Measurements from ENCODE around the gene NTMT2. TPM values are rescaled to one million over a fixed set of nuclear protein-coding genes. Genes with fewer than 3 reads are reported as not detected.
"Not testable (repeated sequence)": the region's sequence is repeated elsewhere in the genome, so short reads cannot be mapped to it uniquely, and the experiment has no call there.

NTMT2 gene
- total RNA-seq (ENCODE audit: unreplicated experiment) = not detected
- long read RNA-seq = 0 reads

- no peak within 1 kb of the TSS for H3K27ac Mint-ChIP-seq (ENCODE audit: unreplicated experiment)
- H3K4me3 Mint-ChIP-seq (ENCODE audit: unreplicated experiment) = no peak within 1 kb of the TSS
- DNase-seq (ENCODE audit: low spot score) = no peak
- H3K4me1 Mint-ChIP-seq (ENCODE audit: unreplicated experiment) = peaks cover 3% of the 10 kb centered on the region
- TF ChIP-seq, protein P1, sequence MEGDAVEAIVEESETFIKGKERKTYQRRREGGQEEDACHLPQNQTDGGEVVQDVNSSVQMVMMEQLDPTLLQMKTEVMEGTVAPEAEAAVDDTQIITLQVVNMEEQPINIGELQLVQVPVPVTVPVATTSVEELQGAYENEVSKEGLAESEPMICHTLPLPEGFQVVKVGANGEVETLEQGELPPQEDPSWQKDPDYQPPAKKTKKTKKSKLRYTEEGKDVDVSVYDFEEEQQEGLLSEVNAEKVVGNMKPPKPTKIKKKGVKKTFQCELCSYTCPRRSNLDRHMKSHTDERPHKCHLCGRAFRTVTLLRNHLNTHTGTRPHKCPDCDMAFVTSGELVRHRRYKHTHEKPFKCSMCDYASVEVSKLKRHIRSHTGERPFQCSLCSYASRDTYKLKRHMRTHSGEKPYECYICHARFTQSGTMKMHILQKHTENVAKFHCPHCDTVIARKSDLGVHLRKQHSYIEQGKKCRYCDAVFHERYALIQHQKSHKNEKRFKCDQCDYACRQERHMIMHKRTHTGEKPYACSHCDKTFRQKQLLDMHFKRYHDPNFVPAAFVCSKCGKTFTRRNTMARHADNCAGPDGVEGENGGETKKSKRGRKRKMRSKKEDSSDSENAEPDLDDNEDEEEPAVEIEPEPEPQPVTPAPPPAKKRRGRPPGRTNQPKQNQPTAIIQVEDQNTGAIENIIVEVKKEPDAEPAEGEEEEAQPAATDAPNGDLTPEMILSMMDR (IDR thresholded peaks at IDR 0.05; ENCODE audit: unreplicated experiment) = no peak
- no peaks in the 10 kb centered on the region for H3K36me3 Mint-ChIP-seq (ENCODE audit: low read depth, unreplicated experiment)
- H3K27me3 Mint-ChIP-seq (ENCODE audit: unreplicated experiment) = no peaks in the 10 kb centered on the region
- no peaks in the 10 kb centered on the region for H3K9me3 Mint-ChIP-seq (ENCODE audit: unreplicated experiment)
Observed at GRCh38 chr1:170145770-170146676, at the start of gene NTMT2. NTMT2 (plus strand) TSS chr1:170145959; CDS start chr1:170146108, 149 bp downstream.

- H3K9me3 Mint-ChIP-seq (ENCODE audit: unreplicated experiment) = no peaks in the 10 kb centered on the region
- TF ChIP-seq, protein P1 (IDR thresholded peaks at IDR 0.05; ENCODE audit: unreplicated experiment) = no peak
- no peak overlapping the region for H3K27ac Mint-ChIP-seq (ENCODE audit: unreplicated experiment)
Observed at GRCh38 chr1:170095976-170096748, 49.6 kb upstream of the NTMT2 start.

GRCh38 chr1:170096806-170097340, 48.9 kb upstream of the NTMT2 start:
- no peak overlapping the region for H3K27ac Mint-ChIP-seq (ENCODE audit: unreplicated experiment)

More at GRCh38 chr1:170095976-170096748, 49.6 kb upstream of the NTMT2 start:
- DNase-seq (ENCODE audit: low spot score) = no peak
- H3K36me3 Mint-ChIP-seq (ENCODE audit: low read depth, unreplicated experiment) = peaks cover 4% of the 10 kb centered on the region
- H3K4me3 Mint-ChIP-seq (ENCODE audit: unreplicated experiment) = no peak overlapping the region
- no peaks in the 10 kb centered on the region for H3K27me3 Mint-ChIP-seq (ENCODE audit: unreplicated experiment)
- no peaks in the 10 kb centered on the region for H3K4me1 Mint-ChIP-seq (ENCODE audit: unreplicated experiment)

DNA sequence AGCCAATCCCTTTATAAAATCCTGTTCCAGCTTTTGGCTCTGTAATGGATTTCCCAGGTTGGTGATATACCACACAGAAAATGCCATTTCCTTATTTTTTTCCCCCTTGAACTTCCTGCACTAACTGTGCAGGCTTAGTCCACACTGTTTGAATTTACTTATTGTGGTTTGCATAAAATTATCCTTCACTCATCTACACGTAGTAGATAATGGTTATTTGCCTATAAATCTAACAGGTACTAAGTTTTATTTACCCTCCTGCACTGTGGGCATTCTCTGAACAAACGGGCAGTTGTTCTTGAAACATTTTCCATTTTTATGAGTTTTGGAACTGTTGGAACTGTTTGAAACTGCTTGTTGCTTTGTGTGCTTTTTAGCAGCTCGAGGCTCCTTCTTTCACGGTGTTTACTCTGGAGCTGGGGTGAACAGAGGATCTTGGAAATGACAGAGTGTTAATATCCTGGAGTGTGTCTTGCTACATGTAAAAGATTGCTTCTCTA, 48.3 kb upstream of the NTMT2 start:
- H3K27ac Mint-ChIP-seq (ENCODE audit: unreplicated experiment) = no peak overlapping the region
- H3K27me3 Mint-ChIP-seq (ENCODE audit: unreplicated experiment) = no peaks in the 10 kb centered on the region
- H3K4me3 Mint-ChIP-seq (ENCODE audit: unreplicated experiment) = no peak overlapping the region
- no peaks in the 10 kb centered on the region for H3K9me3 Mint-ChIP-seq (ENCODE audit: unreplicated experiment)
- H3K4me1 Mint-ChIP-seq (ENCODE audit: unreplicated experiment) = no peaks in the 10 kb centered on the region
- no peak for DNase-seq (ENCODE audit: low spot score)
- peaks cover 4% of the 10 kb centered on the region for H3K36me3 Mint-ChIP-seq (ENCODE audit: low read depth, unreplicated experiment)
- TF ChIP-seq, protein P1 (IDR thresholded peaks at IDR 0.05; ENCODE audit: unreplicated experiment) = no peak

More at GRCh38 chr1:170096806-170097340, 48.9 kb upstream of the NTMT2 start:
- TF ChIP-seq, protein P1 (IDR thresholded peaks at IDR 0.05; ENCODE audit: unreplicated experiment) = no peak
- no peaks in the 10 kb centered on the region for H3K4me1 Mint-ChIP-seq (ENCODE audit: unreplicated experiment)
- peaks cover 4% of the 10 kb centered on the region for H3K36me3 Mint-ChIP-seq (ENCODE audit: low read depth, unreplicated experiment)
- no peak for DNase-seq (ENCODE audit: low spot score)
- H3K4me3 Mint-ChIP-seq (ENCODE audit: unreplicated experiment) = no peak overlapping the region
- no peaks in the 10 kb centered on the region for H3K27me3 Mint-ChIP-seq (ENCODE audit: unreplicated experiment)
- no peaks in the 10 kb centered on the region for H3K9me3 Mint-ChIP-seq (ENCODE audit: unreplicated experiment)

GRCh38 chr1:170113140-170113539, 32.6 kb upstream of the NTMT2 start:
- not testable (repeated sequence) for DNase-seq (ENCODE audit: low spot score); H3K27ac Mint-ChIP-seq (ENCODE audit: unreplicated experiment); H3K4me3 Mint-ChIP-seq (ENCODE audit: unreplicated experiment); H3K27me3 Mint-ChIP-seq (ENCODE audit: unreplicated experiment); H3K9me3 Mint-ChIP-seq (ENCODE audit: unreplicated experiment); H3K4me1 Mint-ChIP-seq (ENCODE audit: unreplicated experiment); H3K36me3 Mint-ChIP-seq (ENCODE audit: low read depth, unreplicated experiment)
